Measurements from ENCODE around the gene MAB21L2. TPM values are rescaled to one million over a fixed set of nuclear protein-coding genes. Genes with fewer than 3 reads are reported as not detected.
"Not testable (repeated sequence)": the region's sequence is repeated elsewhere in the genome, so short reads cannot be mapped to it uniquely, and the experiment has no call there.

The MAB21L2 gene
- total RNA-seq, 2 experiments from 2014 or later = not detected

DNA sequence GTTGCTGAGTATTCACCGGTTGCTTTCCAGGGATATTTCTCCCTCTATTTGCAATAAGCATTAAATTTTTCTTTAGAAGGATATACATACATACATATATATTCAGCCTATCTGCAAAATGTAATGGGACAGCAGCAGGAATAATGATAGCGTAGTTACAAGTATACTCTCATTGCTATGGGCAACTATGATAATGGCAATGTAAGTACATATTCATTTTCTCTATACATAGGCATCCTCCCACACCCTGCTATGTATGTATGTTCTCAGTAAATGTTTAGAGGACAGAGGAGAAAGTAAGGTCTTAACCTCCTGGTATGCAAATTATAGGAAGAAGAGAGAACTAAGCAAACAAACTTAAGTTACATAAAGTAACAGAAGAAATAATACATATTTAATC lies 19.7 kb upstream of the MAB21L2 start:
- H3K4me1 Mint-ChIP-seq (ENCODE audit: low read depth) = no peaks in the 10 kb centered on the region
- ATAC-seq = no peak
- H3K27me3 Mint-ChIP-seq (ENCODE audit: low read depth) = no peaks in the 10 kb centered on the region
- ChIA-PET CTCF (no interaction called here), POLR2A (no interaction called here)
- no peak for DNase-seq
- H3K9me3 Mint-ChIP-seq (ENCODE audit: insufficient read depth) = no peaks in the 10 kb centered on the region
- no peak overlapping the region for H3K4me3 Mint-ChIP-seq
- peaks cover 13% of the 10 kb centered on the region for H3K36me3 Mint-ChIP-seq (ENCODE audit: low read depth)
- no peak overlapping the region for H3K27ac Mint-ChIP-seq

DNA sequence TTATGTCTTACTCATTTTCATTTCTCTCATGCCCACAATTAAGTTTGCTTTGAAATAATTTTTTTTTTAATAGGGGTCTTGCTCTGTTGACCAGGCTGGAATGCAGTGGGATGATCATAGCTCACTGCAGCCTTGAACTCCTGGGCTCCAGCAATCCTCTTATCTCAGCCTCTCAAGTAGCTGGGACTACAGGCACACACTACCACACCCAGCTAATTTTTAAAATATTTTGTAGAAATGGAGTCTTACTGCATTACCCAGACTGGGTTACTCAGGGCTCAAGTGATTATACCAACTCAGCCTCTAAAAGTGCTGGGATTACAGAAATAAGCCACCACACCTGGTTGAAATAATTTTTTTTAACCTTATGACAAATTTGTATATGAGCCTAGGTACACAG lies 19.2 kb upstream of the MAB21L2 start:
- Mint-ChIP-seq H3K36me3 (ENCODE audit: low read depth) (peaks cover 14% of the 10 kb centered on the region), H3K9me3 (ENCODE audit: insufficient read depth) (no peaks in the 10 kb centered on the region), H3K27ac (no peak overlapping the region), H3K4me1 (ENCODE audit: low read depth) (no peaks in the 10 kb centered on the region), H3K4me3 (no peak overlapping the region), H3K27me3 (ENCODE audit: low read depth) (no peaks in the 10 kb centered on the region)
- CTCF ChIA-PET = no interaction called here
- POLR2A ChIA-PET = no interaction called here
- ATAC-seq (no peak), DNase-seq (no peak)

DNA sequence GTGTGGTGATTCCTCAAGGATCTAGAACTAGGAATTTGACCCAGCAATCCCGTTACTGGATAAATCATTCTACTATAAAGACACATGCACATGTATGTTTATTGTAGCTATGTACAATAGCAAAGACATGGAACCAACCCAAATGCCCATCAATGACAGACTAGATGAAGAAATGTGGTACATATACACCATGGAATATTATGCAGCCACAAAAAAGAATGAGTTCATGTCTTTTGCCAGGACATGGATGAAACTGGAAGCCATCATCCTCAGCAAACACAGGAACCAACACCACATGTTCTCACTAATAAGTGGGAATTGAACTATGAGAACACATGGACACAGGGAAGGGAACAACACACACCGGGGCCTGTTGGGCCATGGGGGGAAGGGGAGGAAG lies 17.0 kb upstream of the MAB21L2 start:
- CTCF ChIA-PET; H3K4me3 Mint-ChIP-seq; H3K4me1 Mint-ChIP-seq (ENCODE audit: low read depth); DNase-seq; H3K27me3 Mint-ChIP-seq (ENCODE audit: low read depth); H3K27ac Mint-ChIP-seq; ATAC-seq; POLR2A ChIA-PET; H3K9me3 Mint-ChIP-seq (ENCODE audit: insufficient read depth): not testable (repeated sequence)
- H3K36me3 Mint-ChIP-seq (ENCODE audit: low read depth) = peaks cover 18% of the 10 kb centered on the region

DNA sequence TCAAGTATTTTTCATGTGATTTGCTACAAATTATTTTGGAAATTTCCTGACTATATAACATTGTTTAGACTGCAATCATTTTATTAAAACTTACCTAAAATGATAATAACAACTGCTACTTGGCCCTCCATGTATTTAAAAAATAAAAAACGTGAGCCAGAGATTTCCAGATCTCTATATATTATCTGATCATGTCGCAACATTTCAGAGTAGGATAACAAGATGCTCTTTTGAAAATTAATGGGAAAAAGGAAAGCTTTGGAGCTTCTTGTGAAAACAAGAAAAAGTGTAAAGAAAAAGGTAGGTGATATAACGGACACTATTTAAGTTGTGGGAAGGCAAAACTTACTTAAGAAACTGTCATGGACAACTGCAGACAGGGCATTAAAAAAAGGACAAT lies 14.9 kb upstream of the MAB21L2 start:
- no peaks in the 10 kb centered on the region for H3K9me3 Mint-ChIP-seq (ENCODE audit: insufficient read depth)
- H3K27me3 Mint-ChIP-seq (ENCODE audit: low read depth) = no peaks in the 10 kb centered on the region
- H3K4me1 Mint-ChIP-seq (ENCODE audit: low read depth) = no peaks in the 10 kb centered on the region
- DNase-seq (no peak), ATAC-seq (no peak)
- H3K4me3 Mint-ChIP-seq = no peak overlapping the region
- ChIA-PET CTCF (interaction anchor here (0.6 kb wide), 1 partner anchor 633 kb away, joined by 3 read pairs; no protein-coding TSS in a partner anchor), POLR2A (no interaction called here)
- H3K36me3 Mint-ChIP-seq (ENCODE audit: low read depth) = peaks cover 18% of the 10 kb centered on the region
- H3K27ac Mint-ChIP-seq = no peak overlapping the region

DNA sequence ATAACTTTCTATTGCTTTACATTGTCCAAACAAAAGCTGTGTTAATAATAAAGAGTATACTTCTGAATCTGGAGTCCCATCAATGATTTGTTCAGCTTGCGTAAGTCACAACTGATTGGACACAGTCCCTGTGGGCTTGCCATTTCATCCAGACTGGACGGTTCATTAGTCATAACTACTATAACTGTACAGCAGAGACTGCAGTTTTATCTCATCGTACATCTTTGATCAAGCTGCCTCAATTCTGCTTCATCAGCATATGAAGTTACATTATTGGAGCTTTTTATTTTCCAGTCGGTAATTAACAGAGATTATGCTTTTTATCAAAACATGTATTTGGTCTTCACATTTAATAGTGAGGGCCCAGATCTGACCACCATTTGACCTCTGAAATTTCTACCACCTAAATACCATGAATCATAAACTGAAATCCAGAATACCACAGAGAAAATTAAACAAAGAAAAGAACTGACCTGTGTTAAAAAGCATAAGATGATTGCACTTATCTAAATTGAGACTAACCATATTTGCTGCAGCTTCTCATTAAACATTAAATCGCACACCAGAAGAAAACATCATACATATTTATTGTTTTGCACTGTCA lies 12.5 kb upstream of the MAB21L2 start:
- ATAC-seq (no peak), DNase-seq (no peak)
- H3K27me3 Mint-ChIP-seq (ENCODE audit: low read depth) = no peaks in the 10 kb centered on the region
- ChIA-PET CTCF (no interaction called here), POLR2A (no interaction called here)
- H3K4me1 Mint-ChIP-seq (ENCODE audit: low read depth) = peaks cover 4% of the 10 kb centered on the region
- no peak overlapping the region for H3K4me3 Mint-ChIP-seq
- H3K27ac Mint-ChIP-seq = no peak overlapping the region
- peaks cover 12% of the 10 kb centered on the region for H3K36me3 Mint-ChIP-seq (ENCODE audit: low read depth)
- H3K9me3 Mint-ChIP-seq (ENCODE audit: insufficient read depth) = no peaks in the 10 kb centered on the region

DNA sequence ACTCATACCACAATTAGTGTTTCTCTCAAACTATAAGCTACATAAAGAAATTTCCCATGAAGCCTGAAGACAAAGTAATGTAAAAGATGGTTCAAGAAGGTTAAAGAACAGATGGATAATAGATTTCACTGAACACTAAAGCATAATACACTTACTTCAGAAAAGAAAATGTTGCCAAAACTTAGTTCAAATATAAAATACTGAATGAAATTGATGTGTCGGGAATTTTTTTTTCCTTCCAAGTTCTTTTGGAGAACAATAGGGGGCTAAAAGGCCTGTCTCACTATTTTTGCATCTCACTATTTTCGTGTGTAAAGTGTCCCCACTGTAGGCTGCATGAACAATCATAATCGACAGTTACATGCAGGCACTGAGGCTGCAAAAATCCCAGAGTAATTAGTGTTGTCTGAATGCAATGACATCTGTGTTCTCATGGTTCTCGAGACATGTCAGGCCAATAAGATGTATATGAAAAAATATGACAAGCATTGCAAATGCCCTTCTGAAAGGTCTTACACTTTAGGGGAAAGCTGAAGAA lies 11.9 kb upstream of the MAB21L2 start:
- H3K27ac Mint-ChIP-seq = no peak overlapping the region
- H3K27me3 Mint-ChIP-seq (ENCODE audit: low read depth) = no peaks in the 10 kb centered on the region
- H3K9me3 Mint-ChIP-seq (ENCODE audit: insufficient read depth) = no peaks in the 10 kb centered on the region
- ChIA-PET CTCF (no interaction called here), POLR2A (no interaction called here)
- no peak for DNase-seq
- peaks cover 4% of the 10 kb centered on the region for H3K4me1 Mint-ChIP-seq (ENCODE audit: low read depth)
- peaks cover 7% of the 10 kb centered on the region for H3K36me3 Mint-ChIP-seq (ENCODE audit: low read depth)
- ATAC-seq = no peak
- no peak overlapping the region for H3K4me3 Mint-ChIP-seq

DNA sequence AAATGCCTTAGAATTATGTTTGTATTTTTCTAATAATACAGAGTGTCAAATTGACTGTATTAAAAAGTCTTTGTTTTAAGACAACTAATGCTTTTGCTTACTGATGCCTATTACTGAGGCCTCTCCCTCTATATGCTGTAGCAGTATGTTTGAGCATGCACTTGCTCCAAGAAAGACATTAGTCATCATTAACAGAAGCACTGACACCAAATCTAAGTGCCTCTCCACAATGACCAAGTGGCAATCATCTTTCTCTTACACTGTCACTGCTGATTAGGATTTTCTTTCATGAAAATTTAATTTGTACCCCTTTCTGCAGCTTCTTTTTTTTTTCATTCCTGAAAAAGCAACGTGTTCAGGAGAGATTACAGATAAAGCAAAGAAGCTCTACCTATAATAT lies 11.1 kb upstream of the MAB21L2 start:
- Mint-ChIP-seq H3K4me3 (no peak overlapping the region), H3K36me3 (ENCODE audit: low read depth) (peaks cover 6% of the 10 kb centered on the region), H3K9me3 (ENCODE audit: insufficient read depth) (no peaks in the 10 kb centered on the region), H3K4me1 (ENCODE audit: low read depth) (peaks cover 4% of the 10 kb centered on the region), H3K27me3 (ENCODE audit: low read depth) (no peaks in the 10 kb centered on the region), H3K27ac (no peak overlapping the region)
- ATAC-seq (no peak), DNase-seq (no peak)
- CTCF ChIA-PET = no interaction called here
- POLR2A ChIA-PET = no interaction called here

DNA sequence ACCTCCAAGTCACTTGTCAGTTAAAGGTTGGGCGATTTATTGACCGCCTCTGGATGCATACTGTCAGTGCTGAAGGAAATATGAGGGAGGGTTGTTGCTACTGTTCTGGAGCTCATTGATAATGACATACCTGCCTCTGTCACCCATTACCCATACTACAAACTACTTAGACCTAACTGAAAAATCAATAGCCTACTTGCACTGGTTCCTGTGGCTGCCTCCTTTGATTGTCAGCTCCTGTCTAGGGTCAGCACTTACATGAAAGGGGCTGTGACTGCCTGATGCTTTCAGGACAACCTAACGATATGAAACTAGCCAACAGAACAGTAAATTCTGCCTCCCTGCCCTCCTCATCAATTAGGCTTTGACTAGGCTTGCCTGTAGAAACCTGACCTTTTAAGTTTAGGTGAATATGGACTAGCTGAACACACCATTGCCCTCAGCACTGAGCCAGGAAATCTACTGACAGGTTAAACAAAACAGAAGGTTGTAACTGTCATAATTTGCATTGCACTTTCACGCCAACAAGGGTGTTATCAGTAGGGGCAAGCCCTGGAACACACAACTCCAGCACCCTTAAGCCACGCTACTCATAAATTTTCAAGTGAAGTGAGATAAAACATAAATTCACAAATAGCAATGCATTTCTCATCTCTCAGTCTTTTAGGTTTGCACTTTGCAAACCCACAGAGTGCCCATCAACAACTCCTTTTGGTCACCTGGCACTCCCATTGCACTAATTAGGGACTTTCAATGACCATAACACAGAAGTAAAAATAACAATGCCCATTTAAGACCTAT lies 9.0 kb upstream of the MAB21L2 start:
- Mint-ChIP-seq H3K27me3 (ENCODE audit: low read depth) (no peaks in the 10 kb centered on the region), H3K27ac (no peak overlapping the region), H3K9me3 (ENCODE audit: insufficient read depth) (no peaks in the 10 kb centered on the region), H3K4me3 (no peak overlapping the region), H3K36me3 (ENCODE audit: low read depth) (peaks cover 4% of the 10 kb centered on the region), H3K4me1 (ENCODE audit: low read depth) (peaks cover 4% of the 10 kb centered on the region)
- CTCF ChIA-PET = no interaction called here
- POLR2A ChIA-PET = no interaction called here
- ATAC-seq = no peak
- no peak for DNase-seq

DNA sequence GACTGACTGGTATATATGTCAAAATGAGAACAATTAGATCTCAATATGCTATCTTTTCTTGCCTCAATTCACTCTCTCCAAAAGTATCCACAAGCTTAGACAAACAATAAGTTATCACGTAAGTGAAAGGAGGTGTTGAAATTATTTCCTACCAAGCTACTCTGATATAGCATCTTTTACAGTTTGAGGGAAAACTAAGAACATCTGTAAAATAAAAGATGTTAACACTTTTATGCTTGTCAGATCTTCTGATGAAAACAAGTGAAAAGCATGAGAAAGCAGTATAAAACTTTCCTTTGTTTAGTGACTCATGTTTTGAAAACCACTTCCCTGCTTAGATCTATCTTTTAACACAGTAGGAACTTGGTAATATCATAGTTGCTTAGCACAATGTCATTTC lies 8.4 kb upstream of the MAB21L2 start:
- no peak for DNase-seq
- Mint-ChIP-seq H3K36me3 (ENCODE audit: low read depth) (peaks cover 4% of the 10 kb centered on the region), H3K4me3 (no peak overlapping the region), H3K9me3 (ENCODE audit: insufficient read depth) (no peaks in the 10 kb centered on the region), H3K27ac (no peak overlapping the region), H3K27me3 (ENCODE audit: low read depth) (no peaks in the 10 kb centered on the region), H3K4me1 (ENCODE audit: low read depth) (peaks cover 4% of the 10 kb centered on the region)
- ChIA-PET POLR2A (no interaction called here), CTCF (no interaction called here)
- no peak for ATAC-seq

DNA sequence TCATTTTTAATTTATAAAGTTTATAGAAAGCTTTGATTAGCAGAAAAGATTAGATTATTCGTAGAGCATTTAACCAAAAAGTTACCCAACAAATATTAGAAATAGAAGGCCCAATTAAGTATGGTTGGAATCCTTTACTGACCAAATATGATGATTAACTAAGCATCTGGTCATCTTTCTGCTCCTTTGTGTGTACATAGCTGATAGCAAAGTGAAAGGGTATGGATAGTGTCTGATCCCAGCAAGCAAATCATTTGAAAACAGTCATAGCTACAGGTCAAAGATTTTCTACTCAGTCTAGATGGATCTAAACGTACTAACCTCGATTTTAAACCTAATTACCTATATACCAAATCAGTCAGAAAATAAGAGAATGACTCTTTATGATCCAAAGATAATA lies 7.3 kb upstream of the MAB21L2 start:
- Mint-ChIP-seq H3K27ac (no peak overlapping the region), H3K4me1 (ENCODE audit: low read depth) (peaks cover 4% of the 10 kb centered on the region), H3K36me3 (ENCODE audit: low read depth) (peaks cover 8% of the 10 kb centered on the region), H3K4me3 (no peak overlapping the region), H3K27me3 (ENCODE audit: low read depth) (no peaks in the 10 kb centered on the region), H3K9me3 (ENCODE audit: insufficient read depth) (no peaks in the 10 kb centered on the region)
- DNase-seq = no peak
- CTCF ChIA-PET = no interaction called here
- POLR2A ChIA-PET = no interaction called here
- no peak for ATAC-seq

DNA sequence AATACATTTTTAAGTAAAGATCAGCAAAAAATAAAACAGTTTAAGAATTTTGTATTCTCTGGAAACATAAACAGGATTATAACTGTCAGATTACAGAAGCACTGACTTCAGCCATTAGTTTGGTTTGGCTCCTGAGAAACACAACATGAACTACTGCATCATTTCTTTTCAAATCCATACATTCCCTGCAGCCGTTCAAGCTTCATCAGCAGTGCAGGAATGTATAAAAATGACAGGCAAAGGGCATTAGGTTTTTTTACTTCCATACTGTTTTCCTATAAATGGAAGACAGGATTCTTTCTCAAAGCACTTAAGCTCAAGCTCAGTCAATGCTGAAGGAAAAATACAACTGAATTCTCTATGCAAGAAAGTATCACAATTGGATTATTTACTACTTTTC lies 4.2 kb upstream of the MAB21L2 start:
- Mint-ChIP-seq H3K4me1 (ENCODE audit: low read depth) (peaks cover 4% of the 10 kb centered on the region), H3K4me3 (no peak overlapping the region), H3K9me3 (ENCODE audit: insufficient read depth) (peaks cover 13% of the 10 kb centered on the region), H3K36me3 (ENCODE audit: low read depth) (peaks cover 27% of the 10 kb centered on the region), H3K27me3 (ENCODE audit: low read depth) (no peaks in the 10 kb centered on the region), H3K27ac (no peak overlapping the region)
- no peak for DNase-seq
- CTCF ChIA-PET = no interaction called here
- POLR2A ChIA-PET = no interaction called here
- ATAC-seq = no peak

DNA sequence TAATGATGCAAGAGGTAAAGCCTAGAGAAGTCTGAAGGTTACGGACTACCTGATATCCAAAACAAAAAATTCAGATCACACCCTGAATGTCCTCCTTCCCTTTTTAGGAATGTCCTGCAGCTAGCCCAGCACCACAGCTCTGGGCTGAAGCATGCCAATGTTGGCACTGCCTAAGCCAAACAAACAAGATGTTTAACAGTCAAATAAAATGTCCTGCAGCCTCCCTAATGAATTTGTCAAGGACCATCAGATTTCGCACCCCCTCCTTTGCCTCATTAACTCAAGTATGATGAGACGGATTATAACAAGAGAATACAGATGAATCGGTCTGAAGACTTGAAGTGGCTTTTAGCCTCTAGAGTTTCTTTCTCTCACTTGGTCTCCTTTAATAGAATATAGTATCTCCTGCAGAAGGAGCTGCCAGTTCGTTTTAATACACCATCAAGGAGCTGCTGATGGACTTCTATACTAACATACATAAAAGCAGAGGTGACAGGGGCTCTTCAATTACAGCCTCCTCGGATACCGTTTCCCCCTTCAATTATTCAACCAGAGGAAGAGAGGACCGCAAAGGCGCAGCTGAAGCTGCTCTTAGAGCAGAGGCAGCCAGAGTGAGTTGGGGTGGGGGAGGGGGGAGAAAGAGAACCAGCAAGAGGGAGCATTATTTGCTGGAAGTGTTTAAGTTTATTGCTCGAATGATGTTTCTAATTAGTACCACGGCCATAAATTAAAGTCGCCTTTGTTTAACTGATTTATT lies 3.0 kb upstream of the MAB21L2 start:
- CTCF ChIA-PET = no interaction called here
- Mint-ChIP-seq H3K9me3 (ENCODE audit: insufficient read depth) (peaks cover 13% of the 10 kb centered on the region), H3K27ac (no peak overlapping the region), H3K36me3 (ENCODE audit: low read depth) (peaks cover 38% of the 10 kb centered on the region), H3K4me1 (ENCODE audit: low read depth) (no peaks in the 10 kb centered on the region), H3K27me3 (ENCODE audit: low read depth) (no peaks in the 10 kb centered on the region), H3K4me3 (no peak overlapping the region)
- DNase-seq (no peak), ATAC-seq (no peak)
- POLR2A ChIA-PET = interaction anchor here (0.6 kb wide), 1 partner anchor 140 kb away, joined by 4 read pairs; no protein-coding TSS in a partner anchor

All from activated CD8-positive, alpha-beta T cell treated with anti-CD3 and anti-CD28 coated beads, Interleukin-2, amount 10 ng/mL, durations not matched to agents 7 days and 5 days (primary cell).